Stimulated activated CD4-positive, alpha-beta T cell treated with anti-CD3 and anti-CD28 coated beads, Interleukin-2, amount 100 ng/mL, for 48 hours (primary cell): ENCODE results near the gene XDH.

ENCODE experiments used
- DNase-seq, 2 donors: peaks; one replicate each; pipeline ENCODE4 v3.0.0-alpha.2; 2020

XDH gene

GRCh38 chr2:31363956-31364750, 50.4 kb downstream of the XDH start:
- DNase-seq, result no peak

GRCh38 chr2:31362581-31362980, 52.0 kb downstream of the XDH start:
- DNase-seq, result no peak

- DNase-seq, result no peak
Observed at GRCh38 chr2:31359229-31359628, 55.3 kb downstream of the XDH start.

GRCh38 chr2:31354837-31355236, 59.7 kb downstream of the XDH start:
- no peak for DNase-seq

- DNase-seq, result no peak
Observed at GRCh38 chr2:31353179-31353578, 61.4 kb downstream of the XDH start.

GRCh38 chr2:31349684-31350083, 64.9 kb downstream of the XDH start:
- no peak for DNase-seq

GRCh38 chr2:31349160-31349559, 65.4 kb downstream of the XDH start:
- DNase-seq, result no peak

- DNase-seq, result no peak
Observed at GRCh38 chr2:31348618-31349017, 65.9 kb downstream of the XDH start.

- no peak for DNase-seq
Observed at GRCh38 chr2:31347750-31348149, 66.8 kb downstream of the XDH start.

GRCh38 chr2:31347319-31347718, 67.2 kb downstream of the XDH start:
- DNase-seq, result no peak

- no peak for DNase-seq
Observed at GRCh38 chr2:31344447-31344846, 70.1 kb downstream of the XDH start.

GRCh38 chr2:31341351-31341750, 73.2 kb downstream of the XDH start:
- no peak for DNase-seq

- no peak for DNase-seq
Observed at GRCh38 chr2:31339696-31340095, 74.8 kb downstream of the XDH start.

GRCh38 chr2:31337860-31338259, 76.7 kb downstream of the XDH start:
- DNase-seq, result no peak

GRCh38 chr2:31337197-31337596, 77.3 kb downstream of the XDH start:
- DNase-seq, result no peak

GRCh38 chr2:31335921-31336585, 78.5 kb downstream of the XDH start:
- no peak for DNase-seq

- DNase-seq, result no peak
Observed at GRCh38 chr2:31334311-31335026, 80.1 kb downstream of the XDH start.

GRCh38 chr2:31333527-31334183, 80.9 kb downstream of the XDH start:
- DNase-seq, result peak; percentile 74 to 80

GRCh38 chr2:31333046-31333445, 81.5 kb downstream of the XDH start:
- no peak for DNase-seq

- DNase-seq, result no peak
Observed at GRCh38 chr2:31332521-31332920, 82.0 kb downstream of the XDH start.

- DNase-seq, result no peak
Observed at GRCh38 chr2:31331156-31331555, 83.4 kb downstream of the XDH start.

- DNase-seq, result no peak
Observed at GRCh38 chr2:31329081-31329625, 85.4 kb downstream of the XDH start.

- DNase-seq, result no peak
Observed at GRCh38 chr2:31328026-31328425, 86.5 kb downstream of the XDH start.
